Stimulated activated naive CD8-positive, alpha-beta T cell treated with anti-CD3 and anti-CD28 coated beads, Interleukin-15, amount 100 ng/mL, for 72 hours (primary cell): ENCODE data around the gene SFTPA2.

Source experiments
- ATAC-seq: fragments of 150-1000 bp; cut with Tn5 transposase; 2 replicates; pipeline ENCODE4 v1.10.0; 2021; ENCODE audit warnings: mild to moderate bottlenecking, moderate library complexity
- DNase-seq, 2 donors: peaks; one replicate each; pipeline ENCODE4 v3.0.0; 2021 to 2022
- H3K27ac Mint-ChIP-seq, 2 donors: one replicate each; pipeline ENCODE4 v1.8.0; 2022; ENCODE audit warnings: mild to moderate bottlenecking in 2 of 2, mixed read lengths in 2 of 2, moderate library complexity in 2 of 2
- H3K27me3 Mint-ChIP-seq: one replicate; pipeline ENCODE4 v1.8.0; 2022; ENCODE audit warnings: mixed read lengths
- H3K4me1 Mint-ChIP-seq: one replicate; pipeline ENCODE4 v1.8.0; 2022; ENCODE audit warnings: mild to moderate bottlenecking, mixed read lengths
- H3K4me3 Mint-ChIP-seq, 2 donors: one replicate each; pipeline ENCODE4 v1.8.0; 2022; ENCODE audit warnings: mild to moderate bottlenecking in 2 of 2, mixed read lengths in 2 of 2, moderate library complexity in 1 of 2
- H3K9me3 Mint-ChIP-seq, 2 donors: one replicate each; pipeline ENCODE4 v1.8.0; 2022; ENCODE audit warnings: mixed read lengths in 2 of 2

The SFTPA2 gene

DNA sequence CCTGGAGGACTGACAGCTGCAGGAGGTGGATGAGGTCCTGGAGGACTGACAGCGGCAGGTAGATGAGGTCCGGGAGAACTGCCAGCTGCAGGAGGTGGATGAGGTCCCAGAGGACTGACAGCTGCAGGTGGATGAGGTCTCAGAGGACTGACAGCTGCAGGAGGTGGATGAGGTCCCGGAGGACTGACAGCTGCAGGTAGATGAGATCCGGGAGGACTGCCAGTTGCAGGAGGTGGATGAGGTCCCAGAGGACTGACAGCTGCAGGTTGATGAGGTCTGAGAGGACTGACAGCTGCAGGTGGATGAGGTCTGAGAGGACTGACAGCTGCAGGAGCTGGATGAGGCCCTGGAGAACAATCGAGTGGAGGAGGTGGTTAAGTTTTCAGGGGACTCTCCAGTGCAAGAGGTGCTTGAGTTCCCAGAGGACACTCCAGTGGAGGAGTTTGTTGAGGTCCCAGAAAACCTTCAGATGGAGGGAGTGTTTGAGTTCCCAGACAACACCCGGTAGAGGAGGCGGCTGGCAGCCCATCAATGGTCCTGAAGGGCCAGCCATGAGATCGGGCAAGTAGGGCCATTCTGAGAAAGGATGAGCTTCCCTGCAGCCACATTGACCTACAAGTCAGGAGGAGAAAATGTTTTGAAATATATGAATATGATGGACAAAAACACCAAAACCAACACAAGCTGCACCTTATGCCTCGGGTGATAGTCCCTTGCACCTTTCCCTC is 52.6 kb downstream of the SFTPA2 start:
- Mint-ChIP-seq H3K4me1 (peaks cover 10% of the 10 kb centered on the region), H3K9me3 (no peaks in the 10 kb centered on the region), H3K27ac (no peak overlapping the region), H3K27me3 (peaks cover 36% of the 10 kb centered on the region), H3K4me3 (no peak overlapping the region)
- ATAC-seq (no peak), DNase-seq (no peak)
